GM12801 (cell line): ENCODE results near the gene KMO.

Source experiments
- CTCF ChIP-seq: IDR thresholded peaks from one replicate; pipeline ENCODE4 v1.5.1; 2011; ENCODE audit warnings: control low read depth; ENCODE audit not compliant: insufficient read length; ENCODE audit errors: extremely low read depth

The KMO gene

GRCh38 chr1:241598249-241598648 lies 66.1 kb downstream of the KMO start:
- no peak for TF ChIP-seq CTCF

DNA sequence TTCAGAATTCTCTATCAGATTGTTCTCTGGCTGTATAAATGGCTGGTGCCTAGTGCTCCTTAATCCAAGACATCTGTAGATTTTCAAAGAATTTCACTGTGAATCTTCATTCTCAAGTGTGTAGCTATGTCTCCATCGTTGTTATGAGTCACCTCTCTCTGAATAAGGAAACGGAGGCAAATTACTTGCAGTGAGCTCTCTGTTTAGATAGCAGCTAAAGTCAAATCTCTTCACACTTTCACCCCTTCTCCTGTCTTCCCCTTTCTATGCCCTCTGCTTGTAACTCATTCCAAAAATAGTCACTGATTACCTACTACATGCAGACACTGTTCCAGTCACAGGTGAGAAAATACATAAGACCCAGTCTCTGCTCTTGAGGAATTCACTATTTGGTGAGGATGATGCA lies 68.3 kb downstream of the KMO start:
- TF ChIP-seq CTCF = no peak

DNA sequence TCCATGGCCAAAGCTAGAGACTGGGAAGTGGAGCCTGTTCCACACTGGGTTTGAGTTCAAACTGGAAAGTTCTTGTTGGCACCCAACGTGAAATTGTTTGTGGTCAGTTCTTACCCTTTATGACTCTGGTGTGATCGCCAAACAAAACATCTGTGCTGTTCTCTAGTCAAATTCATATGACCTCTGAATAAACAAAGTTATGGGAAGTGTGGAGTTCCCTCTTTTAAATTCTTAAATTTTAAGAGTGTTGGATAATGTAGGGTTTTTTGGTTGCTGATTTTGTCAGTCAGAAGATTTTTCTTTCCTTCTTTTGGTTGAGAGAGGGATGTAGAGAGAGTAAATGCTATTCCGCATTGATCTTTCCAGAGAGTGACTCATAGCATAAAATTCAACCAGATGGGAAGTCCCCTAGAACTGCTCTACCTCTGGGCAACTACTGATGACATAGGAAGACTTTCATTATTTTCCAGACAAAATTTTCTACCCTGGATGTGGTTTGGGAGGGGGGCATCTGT lies 71.6 kb downstream of the KMO start:
- TF ChIP-seq CTCF = no peak

GRCh38 chr1:241605146-241605805 lies 73.1 kb downstream of the KMO start:
- TF ChIP-seq CTCF = no peak

DNA sequence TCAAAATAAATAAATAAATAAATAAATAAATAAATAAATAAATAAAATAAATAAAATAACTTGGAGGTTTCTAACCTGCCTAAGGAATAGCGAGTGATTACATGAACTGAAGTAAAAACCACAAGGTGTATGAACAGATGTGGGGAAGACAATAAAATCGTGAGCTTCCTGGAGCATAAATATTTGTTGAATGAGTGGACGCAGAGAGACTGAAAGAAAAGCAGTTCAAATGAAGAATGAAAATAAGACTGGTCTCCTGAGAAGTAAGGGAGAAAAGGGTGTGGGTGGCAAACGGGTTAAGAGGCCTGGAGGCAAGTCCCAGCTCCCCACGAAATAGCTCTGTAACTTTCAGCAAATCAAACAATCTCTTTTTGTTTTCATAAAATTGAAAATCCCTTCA lies 74.4 kb downstream of the KMO start:
- TF ChIP-seq CTCF = no peak

DNA sequence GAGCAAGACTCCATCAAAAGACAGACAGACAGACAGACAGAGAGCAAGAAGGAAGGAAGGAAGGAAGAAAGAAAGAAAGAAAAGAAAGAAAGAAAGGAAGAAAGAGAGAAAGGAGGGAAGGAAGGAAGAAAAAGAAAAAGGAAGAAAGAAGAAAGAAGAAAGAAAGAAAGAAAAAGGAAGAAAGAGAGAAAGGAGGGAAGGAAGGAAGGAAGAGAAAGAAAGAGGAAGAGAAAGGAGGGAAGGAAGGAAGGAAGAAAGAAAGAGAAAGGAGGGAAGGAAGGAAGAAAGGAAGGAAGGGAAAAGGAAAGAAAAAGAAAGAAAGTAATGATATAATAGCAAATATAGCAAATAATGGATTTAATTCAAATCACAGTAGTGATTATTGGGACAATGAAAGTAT lies 75.3 kb downstream of the KMO start:
- TF ChIP-seq CTCF = no peak

GRCh38 chr1:241608379-241609033 lies 76.3 kb downstream of the KMO start:
- no peak for TF ChIP-seq CTCF
